Measurements from ENCODE around the gene VASP. TPM values are rescaled to one million over a fixed set of nuclear protein-coding genes. Genes with fewer than 3 reads are reported as not detected.

VASP gene
- total and polyA plus RNA-seq, 9 of the 15 experiments (the other 6 are each of a cell fraction or from before 2014, with no cell fraction given): 16.7 to 261 (median 112) TPM

DNA sequence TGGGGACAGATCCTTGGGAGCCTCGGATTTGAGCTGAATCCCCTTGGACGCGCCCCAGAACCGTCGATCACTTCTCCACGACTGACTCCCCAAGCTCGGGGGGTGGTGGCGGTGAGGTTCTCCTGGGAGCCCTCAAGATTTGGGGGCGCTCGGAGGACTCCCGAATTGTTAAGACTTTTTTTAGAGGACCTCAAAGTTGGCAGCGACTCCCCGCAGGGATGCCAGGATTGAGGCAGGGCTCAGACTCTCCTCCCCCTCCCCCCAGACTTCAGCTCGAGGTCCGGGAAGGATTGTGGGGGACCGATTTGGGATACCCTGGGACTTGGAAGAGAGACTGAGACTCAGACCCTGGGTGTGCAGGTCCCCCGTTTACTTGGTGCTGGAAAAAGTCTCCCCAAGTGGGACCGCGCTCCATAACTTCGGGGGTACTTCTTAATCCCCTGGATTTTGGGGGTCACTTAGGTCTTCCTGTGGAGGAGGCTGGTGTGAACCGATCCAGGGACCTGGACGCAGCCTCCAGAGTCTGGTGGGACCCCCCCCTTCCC is 665 bp downstream of the VASP start (continued):
- TF ChIP-seq FOXM1 (IDR thresholded peaks at IDR 0.05; ENCODE audit: low read depth) (no peak), FOXM1 (CRISPR knock-in tag; IDR thresholded peaks at IDR 0.05; ENCODE audit: low read depth) (0 out of 2 replicates have a peak, but pooled peaks have one; percentile 22), ZEB2 (IDR thresholded peaks at IDR 0.05) (no peak), TOE1 (IDR thresholded peaks at IDR 0.05; ENCODE audit: borderline replicate concordance) (0 out of 2 replicates have a peak, but pooled peaks have one; percentile 20), TOE1 (CRISPR knock-in tag; IDR thresholded peaks at IDR 0.05; ENCODE audit: borderline replicate concordance, low read depth) (no peak), ZNF184 (CRISPR knock-in tag; IDR thresholded peaks at IDR 0.05) (no peak), CREM (IDR thresholded peaks at IDR 0.05; ENCODE audit: low read depth) (no peak), KDM1A (IDR thresholded peaks at IDR 0.05) (peak in 1 of 2 experiments; percentile 66; a peak in 2 of 4 replicates), BDP1 (IDR thresholded peaks at IDR 0.05; ENCODE audit: insufficient read depth, insufficient read length) (no peak), FUS (optimal IDR thresholded peaks at IDR 0.05; ENCODE audit: low read depth, low read length) (no peak)

DNA sequence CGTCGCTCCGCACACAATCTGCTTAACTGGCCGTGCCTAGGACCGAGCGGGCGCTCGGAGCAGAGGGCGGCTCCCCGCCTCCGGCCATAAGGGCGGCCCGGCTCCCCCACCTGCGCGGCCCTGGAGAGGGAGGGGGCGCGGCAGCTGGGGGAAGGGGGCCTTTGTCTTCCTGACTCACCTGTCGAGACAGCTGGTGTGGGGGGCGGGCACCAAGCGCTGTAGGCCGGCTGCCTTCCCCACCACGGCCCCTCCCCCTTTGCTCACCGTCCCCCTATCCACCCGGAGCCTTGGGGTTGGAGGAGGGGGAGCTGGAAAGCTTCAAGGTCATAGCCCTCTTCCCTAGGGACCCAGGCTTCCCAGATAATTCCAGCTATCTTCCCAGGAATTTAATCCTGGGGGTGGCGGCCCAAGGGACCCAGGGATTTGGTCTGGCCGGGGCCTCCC is 1.2 kb downstream of the VASP start:
- Histone ChIP-seq H3K4me3 (peak overlapping the region; percentile 99), H3K9me1 (ENCODE audit: control insufficient read depth, insufficient read depth, low read length) (no peaks in the 10 kb centered on the region), H2AFZ (ENCODE audit: low read depth, low read length) (no peak overlapping the region), H3K27me3 (ENCODE audit: control insufficient read depth in 2 of 2, insufficient read depth in 2 of 2, low read length in 2 of 2) (no peaks in the 10 kb centered on the region), H3K36me3 (ENCODE audit: control insufficient read depth, insufficient read depth, low read length) (peaks cover 37% of the 10 kb centered on the region; the same call in 2 of the 3 replicates), H3K79me2 (ENCODE audit: control insufficient read depth, insufficient read depth, low read length) (peaks cover 71% of the 10 kb centered on the region), H3K4me2 (ENCODE audit: insufficient read depth, low read length) (peak overlapping the region; percentile 97), H4K20me1 (replicated peaks; ENCODE audit: control insufficient read depth, insufficient read depth, low read length) (no peaks in the 10 kb centered on the region), H3K27ac (ENCODE audit: extremely low read depth, low read depth, low read length) (peak overlapping the region; percentile 98), H3K9ac (ENCODE audit: insufficient read depth in 1 of 2, low read depth in 2 of 2, low read length in 2 of 2) (peak overlapping the region; percentile 95 to 97), H3K9me3 (replicated peaks; ENCODE audit: control insufficient read depth, insufficient read depth, low read depth, low read length) (no peaks in the 10 kb centered on the region), H3K4me1 (replicated peaks in 1 of 2; ENCODE audit: control insufficient read depth in 2 of 2, insufficient read depth in 2 of 2, low read length in 2 of 2) (peaks cover 32 to 45% of the 10 kb centered on the region in 2 experiments)
- ChIA-PET CTCF (ENCODE audit: low intra/inter-chr PET ratio) (no interaction called here), POLR2A (interaction anchor here (0.5 to 1.6 kb wide), 4 partner anchors 17 to 338 kb away, joined by 3 to 4 read pairs (median 4); no protein-coding TSS in a partner anchor)
- ATAC-seq (peak; percentile 29), FAIRE-seq (no peak), DNase-seq (ENCODE audit: extremely low read depth in 1 of 4, low spot score in 3 of 4) (peak in 3 of 4 experiments; percentile 55 to 76 (median 57))
- BruUV-seq (replicated peaks): no TSS peak
- WGBS (ENCODE audit: insufficient coverage, low coverage, missing lambda C conversion rate): 2% methylated on average over 8 of the region's 26 CpGs
- in situ Hi-C loops (cut with MboI): no loop called here
- intact Hi-C loops (cut with micrococcal nuclease): loop anchor here (5.0 kb wide), 1 partner anchor 134 kb away; no protein-coding TSS in a partner anchor
- TF ChIP-seq ETV6 (IDR thresholded peaks at IDR 0.05; ENCODE audit: borderline replicate concordance in 1 of 2, low read depth in 2 of 2, low read length in 1 of 2) (0 out of 4 replicates have a peak, but pooled peaks of 1 of the 2 experiments have one; percentile 27), ETV6 (CRISPR knock-in tag; IDR thresholded peaks at IDR 0.05; ENCODE audit: borderline replicate concordance) (no peak), CREM (IDR thresholded peaks at IDR 0.05; ENCODE audit: low read depth) (0 out of 2 replicates have a peak, but pooled peaks have one; percentile 18), ZNF395 (CRISPR knock-in tag; IDR thresholded peaks at IDR 0.05) (no peak; the same call in 1 of the 2 replicates)
- TF ChIP-seq, protein P1, sequence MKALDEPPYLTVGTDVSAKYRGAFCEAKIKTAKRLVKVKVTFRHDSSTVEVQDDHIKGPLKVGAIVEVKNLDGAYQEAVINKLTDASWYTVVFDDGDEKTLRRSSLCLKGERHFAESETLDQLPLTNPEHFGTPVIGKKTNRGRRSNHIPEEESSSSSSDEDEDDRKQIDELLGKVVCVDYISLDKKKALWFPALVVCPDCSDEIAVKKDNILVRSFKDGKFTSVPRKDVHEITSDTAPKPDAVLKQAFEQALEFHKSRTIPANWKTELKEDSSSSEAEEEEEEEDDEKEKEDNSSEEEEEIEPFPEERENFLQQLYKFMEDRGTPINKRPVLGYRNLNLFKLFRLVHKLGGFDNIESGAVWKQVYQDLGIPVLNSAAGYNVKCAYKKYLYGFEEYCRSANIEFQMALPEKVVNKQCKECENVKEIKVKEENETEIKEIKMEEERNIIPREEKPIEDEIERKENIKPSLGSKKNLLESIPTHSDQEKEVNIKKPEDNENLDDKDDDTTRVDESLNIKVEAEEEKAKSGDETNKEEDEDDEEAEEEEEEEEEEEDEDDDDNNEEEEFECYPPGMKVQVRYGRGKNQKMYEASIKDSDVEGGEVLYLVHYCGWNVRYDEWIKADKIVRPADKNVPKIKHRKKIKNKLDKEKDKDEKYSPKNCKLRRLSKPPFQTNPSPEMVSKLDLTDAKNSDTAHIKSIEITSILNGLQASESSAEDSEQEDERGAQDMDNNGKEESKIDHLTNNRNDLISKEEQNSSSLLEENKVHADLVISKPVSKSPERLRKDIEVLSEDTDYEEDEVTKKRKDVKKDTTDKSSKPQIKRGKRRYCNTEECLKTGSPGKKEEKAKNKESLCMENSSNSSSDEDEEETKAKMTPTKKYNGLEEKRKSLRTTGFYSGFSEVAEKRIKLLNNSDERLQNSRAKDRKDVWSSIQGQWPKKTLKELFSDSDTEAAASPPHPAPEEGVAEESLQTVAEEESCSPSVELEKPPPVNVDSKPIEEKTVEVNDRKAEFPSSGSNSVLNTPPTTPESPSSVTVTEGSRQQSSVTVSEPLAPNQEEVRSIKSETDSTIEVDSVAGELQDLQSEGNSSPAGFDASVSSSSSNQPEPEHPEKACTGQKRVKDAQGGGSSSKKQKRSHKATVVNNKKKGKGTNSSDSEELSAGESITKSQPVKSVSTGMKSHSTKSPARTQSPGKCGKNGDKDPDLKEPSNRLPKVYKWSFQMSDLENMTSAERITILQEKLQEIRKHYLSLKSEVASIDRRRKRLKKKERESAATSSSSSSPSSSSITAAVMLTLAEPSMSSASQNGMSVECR (CRISPR knock-in tag; IDR thresholded peaks at IDR 0.05): peak; percentile 13; the same call in 1 of the 2 replicates

All from K562 (cell line).